ENCODE data around the gene TEX36. TPM values are rescaled to one million over a fixed set of nuclear protein-coding genes. Genes with fewer than 3 reads are reported as not detected.

Gene TEX36, protein sequence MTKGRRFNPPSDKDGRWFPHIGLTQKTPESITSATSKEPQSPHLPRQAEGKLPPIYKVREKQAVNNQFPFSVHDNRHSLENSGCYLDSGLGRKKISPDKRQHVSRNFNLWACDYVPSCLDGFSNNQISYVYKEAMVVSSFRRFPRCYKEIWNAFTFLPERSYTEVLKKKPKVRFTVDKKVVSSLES
- not detected in 2 replicates for total RNA-seq
- long read RNA-seq: 0 reads

GRCh38 chr10:125683063-125683462 lies at the start of gene TEX36:
Gene TEX36, minus strand, starts transcription at chr10:125683163. Its CDS starts 174 bp downstream, at chr10:125682989.
- Mint-ChIP-seq H3K4me3 (no peak within 1 kb of the TSS), H3K27me3 (ENCODE audit: low read depth) (no peaks in the 10 kb centered on the region), H3K9me3 (no peaks in the 10 kb centered on the region), H3K4me1 (peaks cover 7% of the 10 kb centered on the region), H3K36me3 (ENCODE audit: low read depth) (no peaks in the 10 kb centered on the region), H3K27ac (ENCODE audit: unreplicated experiment) (no peak within 1 kb of the TSS)
- DNase-seq (ENCODE audit: low read depth, low spot score): no peak
- TF ChIP-seq, protein P1, sequence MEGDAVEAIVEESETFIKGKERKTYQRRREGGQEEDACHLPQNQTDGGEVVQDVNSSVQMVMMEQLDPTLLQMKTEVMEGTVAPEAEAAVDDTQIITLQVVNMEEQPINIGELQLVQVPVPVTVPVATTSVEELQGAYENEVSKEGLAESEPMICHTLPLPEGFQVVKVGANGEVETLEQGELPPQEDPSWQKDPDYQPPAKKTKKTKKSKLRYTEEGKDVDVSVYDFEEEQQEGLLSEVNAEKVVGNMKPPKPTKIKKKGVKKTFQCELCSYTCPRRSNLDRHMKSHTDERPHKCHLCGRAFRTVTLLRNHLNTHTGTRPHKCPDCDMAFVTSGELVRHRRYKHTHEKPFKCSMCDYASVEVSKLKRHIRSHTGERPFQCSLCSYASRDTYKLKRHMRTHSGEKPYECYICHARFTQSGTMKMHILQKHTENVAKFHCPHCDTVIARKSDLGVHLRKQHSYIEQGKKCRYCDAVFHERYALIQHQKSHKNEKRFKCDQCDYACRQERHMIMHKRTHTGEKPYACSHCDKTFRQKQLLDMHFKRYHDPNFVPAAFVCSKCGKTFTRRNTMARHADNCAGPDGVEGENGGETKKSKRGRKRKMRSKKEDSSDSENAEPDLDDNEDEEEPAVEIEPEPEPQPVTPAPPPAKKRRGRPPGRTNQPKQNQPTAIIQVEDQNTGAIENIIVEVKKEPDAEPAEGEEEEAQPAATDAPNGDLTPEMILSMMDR (conservative IDR thresholded peaks at IDR 0.05): no peak

DNA sequence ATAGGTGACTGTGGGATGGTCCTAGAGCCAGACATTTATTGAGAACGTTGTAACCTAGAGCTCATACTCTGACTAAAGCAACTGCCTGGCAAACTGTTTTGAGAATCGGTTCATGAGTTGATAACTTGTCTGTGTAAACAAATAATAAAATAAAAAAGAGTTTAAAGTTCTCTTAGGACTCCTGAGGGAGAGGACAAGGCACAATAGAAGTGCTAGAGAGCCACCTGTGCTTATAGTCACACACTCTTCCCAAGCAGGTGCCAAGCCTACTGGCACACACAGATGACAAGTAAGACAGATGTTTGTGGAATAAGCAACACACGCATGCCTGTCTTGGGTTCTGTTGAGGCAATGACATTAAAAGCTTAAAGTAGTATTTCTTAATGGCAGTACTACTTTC lies 44.5 kb upstream of the TEX36 start:
- Mint-ChIP-seq H3K4me1 (no peaks in the 10 kb centered on the region), H3K27me3 (ENCODE audit: low read depth) (no peaks in the 10 kb centered on the region), H3K27ac (ENCODE audit: unreplicated experiment) (no peak overlapping the region), H3K4me3 (no peak overlapping the region), H3K36me3 (ENCODE audit: low read depth) (peaks cover 28% of the 10 kb centered on the region), H3K9me3 (no peaks in the 10 kb centered on the region)
- TF ChIP-seq, protein P1 (conservative IDR thresholded peaks at IDR 0.05): no peak
- DNase-seq (ENCODE audit: low read depth, low spot score): no peak

GRCh38 chr10:125726914-125727313 lies 44.0 kb upstream of the TEX36 start:
- no peak overlapping the region for H3K27ac Mint-ChIP-seq (ENCODE audit: unreplicated experiment)
- no peaks in the 10 kb centered on the region for H3K27me3 Mint-ChIP-seq (ENCODE audit: low read depth)
- no peaks in the 10 kb centered on the region for H3K9me3 Mint-ChIP-seq
- H3K36me3 Mint-ChIP-seq (ENCODE audit: low read depth): peaks cover 25% of the 10 kb centered on the region
- H3K4me3 Mint-ChIP-seq: no peak overlapping the region
- TF ChIP-seq, protein P1 (conservative IDR thresholded peaks at IDR 0.05): no peak
- H3K4me1 Mint-ChIP-seq: no peaks in the 10 kb centered on the region
- no peak for DNase-seq (ENCODE audit: low read depth, low spot score)

DNA sequence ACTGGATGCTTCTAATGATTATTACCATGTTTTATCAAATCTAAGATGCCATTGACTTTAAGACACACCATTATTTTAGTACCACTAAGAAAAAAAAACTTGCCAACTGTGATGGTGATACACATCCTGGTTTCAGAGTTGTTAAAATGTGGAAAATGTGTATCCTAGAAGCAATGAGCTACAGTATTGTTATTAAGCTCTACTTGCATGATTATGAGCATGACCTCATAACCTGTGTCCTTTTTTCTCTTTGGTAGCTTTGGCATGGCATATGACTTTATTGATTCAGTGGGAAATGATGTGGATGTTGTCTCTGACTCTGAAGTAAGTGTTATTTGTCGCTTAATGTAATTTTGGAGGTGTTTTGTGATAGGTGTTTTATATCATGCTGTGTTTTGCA lies 39.8 kb upstream of the TEX36 start:
- no peak overlapping the region for H3K27ac Mint-ChIP-seq (ENCODE audit: unreplicated experiment)
- no peak for DNase-seq (ENCODE audit: low read depth, low spot score)
- peak overlapping the region; percentile 36 for H3K4me3 Mint-ChIP-seq
- H3K9me3 Mint-ChIP-seq: no peaks in the 10 kb centered on the region
- peaks cover 15% of the 10 kb centered on the region for H3K36me3 Mint-ChIP-seq (ENCODE audit: low read depth)
- H3K27me3 Mint-ChIP-seq (ENCODE audit: low read depth): no peaks in the 10 kb centered on the region
- TF ChIP-seq, protein P1 (conservative IDR thresholded peaks at IDR 0.05): no peak
- H3K4me1 Mint-ChIP-seq: peaks cover 21% of the 10 kb centered on the region

DNA sequence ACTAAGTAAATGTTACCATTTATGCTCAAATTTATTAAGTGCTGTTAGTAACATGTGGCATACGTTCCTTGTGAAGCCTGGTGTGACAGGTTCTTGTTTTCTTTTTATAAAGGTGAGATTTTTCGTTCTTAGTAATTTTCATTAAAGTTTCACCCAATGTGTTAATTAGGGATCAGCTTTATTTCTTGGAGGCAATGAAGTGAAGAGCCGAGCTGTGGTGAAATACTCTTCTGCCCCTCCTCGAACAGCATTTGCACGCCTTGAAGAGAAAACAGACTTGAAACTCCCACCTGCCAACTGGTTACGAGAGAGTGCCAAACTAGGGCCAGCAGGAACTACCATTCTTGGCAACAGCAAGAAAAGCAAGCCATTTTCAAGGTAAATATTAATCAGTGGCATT lies 38.1 kb upstream of the TEX36 start:
- no peaks in the 10 kb centered on the region for H3K27me3 Mint-ChIP-seq (ENCODE audit: low read depth)
- TF ChIP-seq, protein P1 (conservative IDR thresholded peaks at IDR 0.05): no peak
- peak overlapping the region; percentile 98 for H3K4me3 Mint-ChIP-seq
- H3K36me3 Mint-ChIP-seq (ENCODE audit: low read depth): peaks cover 13% of the 10 kb centered on the region
- no peak for DNase-seq (ENCODE audit: low read depth, low spot score)
- no peaks in the 10 kb centered on the region for H3K9me3 Mint-ChIP-seq
- H3K4me1 Mint-ChIP-seq: peaks cover 21% of the 10 kb centered on the region
- no peak overlapping the region for H3K27ac Mint-ChIP-seq (ENCODE audit: unreplicated experiment)

Data from neural crest cell (in vitro differentiated cells).